H1 (cell line): ENCODE data around the gene LCE1B. TPM values are rescaled to one million over a fixed set of nuclear protein-coding genes. Genes with fewer than 3 reads are reported as not detected.

Experiments
- CTCF ChIA-PET: fragments of 300-600 bp; sonication (Branson Sonifier 250); formaldehyde crosslinking; loops from one replicate; lab custom pipeline; 2021; ENCODE audit not compliant: partially characterized antibody; lab: Charles Lee
- POLR2A ChIA-PET: fragments of 300-600 bp; sonication (Branson Sonifier 250); formaldehyde crosslinking; loops from one replicate; lab custom pipeline; 2021; ENCODE audit warnings: inconsistent platforms; ENCODE audit not compliant: partially characterized antibody; lab: Charles Lee
- DNase-seq, 2 experiments: peaks; one replicate each; pipeline versions ENCODE4 v3.0.0 to v3.0.0-alpha.2; 2010 to 2022; ENCODE audit warnings: low spot score in 2 of 2, low read depth in 1 of 2, mixed read lengths in 1 of 2
- FAIRE-seq: peaks from 2 replicates; lab custom pipeline; 2011; peaks lifted over from hg19 to GRCh38; lab: Jason Lieb, UNC
- H2AFZ ChIP-seq: 2 replicates; pipeline ENCODE4 v1.8.1; 2012; ENCODE audit warnings: low read length, inconsistent platforms
- H2AK5ac ChIP-seq: 2 replicates; pipeline ENCODE4 v1.6.1; 2013; ENCODE audit warnings: low read depth, low read length
- H2BK120ac ChIP-seq: replicated peaks from 2 replicates; pipeline ENCODE3; 2013; ENCODE audit warnings: low read depth, low read length, inconsistent platforms
- H2BK12ac ChIP-seq: 2 replicates; pipeline ENCODE4 v1.6.1; 2013; ENCODE audit warnings: low read depth, low read length
- H2BK15ac ChIP-seq: 2 replicates; pipeline ENCODE4 v1.6.1; 2013; ENCODE audit warnings: low read length
- H2BK20ac ChIP-seq: 2 replicates; pipeline ENCODE4 v1.6.1; 2013; ENCODE audit warnings: low read length
- H2BK5ac ChIP-seq: 2 replicates; pipeline ENCODE4 v1.6.1; 2013; ENCODE audit warnings: low read depth, low read length
- H3K14ac ChIP-seq: 2 replicates; pipeline ENCODE4 v1.6.1; 2013; ENCODE audit warnings: inconsistent platforms; ENCODE audit not compliant: insufficient read length
- H3K18ac ChIP-seq: 2 replicates; pipeline ENCODE4 v1.6.1; 2013; ENCODE audit warnings: low read length; ENCODE audit errors: extremely low read depth
- H3K23ac ChIP-seq: 2 replicates; pipeline ENCODE4 v1.6.1; 2013; ENCODE audit warnings: inconsistent platforms; ENCODE audit not compliant: insufficient read length
- H3K23me2 ChIP-seq: 2 replicates; pipeline ENCODE4 v1.6.1; 2013; ENCODE audit warnings: low read depth, low read length
- H3K27ac ChIP-seq: 2 replicates; pipeline ENCODE4 v1.6.1; 2011; ENCODE audit warnings: low read depth, low read length, inconsistent platforms
- H3K27me3 ChIP-seq, 4 experiments: replicated peaks in 1 of 4; 1 replicate in 1 of 4; 2 replicates in 3 of 4; pipeline versions ENCODE4 v1.6.1 to v1.8.1; 2011 to 2013; ENCODE audit warnings: low read length in 3 of 4, mild to moderate bottlenecking in 3 of 4, inconsistent platforms in 2 of 4, mixed read lengths in 2 of 4, moderate library complexity in 1 of 4; ENCODE audit not compliant: control insufficient read depth in 3 of 4, insufficient read depth in 3 of 4; ENCODE audit errors: extremely low read depth in 1 of 4
- H3K36me3 ChIP-seq, 4 experiments: 2 replicates each; pipeline versions ENCODE4 v1.6.1 to v1.8.1; 2011 to 2013; ENCODE audit warnings: mild to moderate bottlenecking in 4 of 4, low read length in 3 of 4, moderate library complexity in 2 of 4, control low read depth in 1 of 4, inconsistent platforms in 1 of 4; ENCODE audit not compliant: insufficient read depth in 4 of 4, control insufficient read depth in 2 of 4
- H3K4ac ChIP-seq: replicated peaks from 2 replicates; pipeline ENCODE3; 2013; ENCODE audit warnings: low read length, low read depth, mixed read lengths, inconsistent platforms; ENCODE audit not compliant: insufficient read length
- H3K4me1 ChIP-seq, 4 experiments: replicated peaks in 1 of 4; 1 replicate in 1 of 4; 2 replicates in 3 of 4; pipeline versions ENCODE4 v1.6.1 to v1.8.1; 2011 to 2013; ENCODE audit warnings: low read length in 3 of 4, inconsistent platforms in 2 of 4, mixed read lengths in 1 of 4; ENCODE audit not compliant: insufficient read depth in 4 of 4, control insufficient read depth in 3 of 4
- H3K4me2 ChIP-seq, 2 experiments: 2 replicates each; pipeline versions ENCODE4 v1.6.1 to v1.8.1; 2011 to 2013; ENCODE audit warnings: low read depth in 2 of 2, low read length in 2 of 2, control low read depth in 1 of 2, inconsistent platforms in 1 of 2, mild to moderate bottlenecking in 1 of 2; ENCODE audit not compliant: insufficient read depth in 1 of 2
- H3K4me3 ChIP-seq, 4 experiments: fragments of 200-600, 300-600 bp in 1 of 4; sonication (generic), shearing (Covaris generic), sonication (Bioruptor Twin) in 1 of 4; 2 replicates each; pipeline versions ENCODE4 v1.5.1 to v1.8.1; 2011 to 2016; ENCODE audit warnings: low read length in 4 of 4, low read depth in 3 of 4, control low read depth in 2 of 4, inconsistent platforms in 2 of 4, mild to moderate bottlenecking in 2 of 4, mixed read lengths in 1 of 4, moderate library complexity in 1 of 4; ENCODE audit not compliant: insufficient read depth in 2 of 4; ENCODE audit errors: extremely low read depth in 1 of 4
- H3K56ac ChIP-seq: replicated peaks from 2 replicates; pipeline ENCODE3; 2013; ENCODE audit warnings: low read depth, mild to moderate bottlenecking, mixed read lengths, low read length, inconsistent platforms; ENCODE audit not compliant: insufficient read length
- H3K79me1 ChIP-seq: 2 replicates; pipeline ENCODE4 v1.6.1; 2013; ENCODE audit warnings: low read depth, low read length, control low read depth
- H3K79me2 ChIP-seq, 2 experiments: 2 replicates each; pipeline versions ENCODE4 v1.6.1 to v1.8.1; 2012 to 2013; ENCODE audit warnings: low read length in 2 of 2, mild to moderate bottlenecking in 2 of 2, inconsistent platforms in 1 of 2; ENCODE audit not compliant: insufficient read depth in 2 of 2, control insufficient read depth in 1 of 2
- H3K9ac ChIP-seq, 4 experiments: replicated peaks in 1 of 4; 1 replicate in 1 of 4; 2 replicates in 3 of 4; pipeline versions ENCODE4 v1.6.1 to v1.8.1; 2011 to 2013; ENCODE audit warnings: low read depth in 3 of 4, low read length in 3 of 4, control low read depth in 2 of 4, mild to moderate bottlenecking in 2 of 4, moderate library complexity in 2 of 4, inconsistent platforms in 1 of 4; ENCODE audit errors: extremely low read depth in 1 of 4
- H3K9me3 ChIP-seq, 2 experiments: 2 replicates each; pipeline versions ENCODE4 v1.6.1 to v1.8.1; 2012 to 2013; ENCODE audit warnings: mild to moderate bottlenecking in 2 of 2, moderate library complexity in 2 of 2, control low read depth in 1 of 2, inconsistent platforms in 1 of 2, low read depth in 1 of 2, low read length in 1 of 2, mixed read lengths in 1 of 2; ENCODE audit not compliant: insufficient read depth in 2 of 2
- H4K20me1 ChIP-seq, 2 experiments: replicated peaks in 1 of 2; 2 replicates each; pipeline versions ENCODE3 to v1.8.1; 2011 to 2013; ENCODE audit warnings: inconsistent platforms in 2 of 2, low read length in 2 of 2, mild to moderate bottlenecking in 1 of 2; ENCODE audit not compliant: insufficient read depth in 2 of 2, control insufficient read depth in 1 of 2
- H4K5ac ChIP-seq: 2 replicates; pipeline ENCODE4 v1.6.1; 2013; ENCODE audit warnings: low read length, low read depth, mixed read lengths, inconsistent platforms; ENCODE audit not compliant: insufficient read length
- H4K8ac ChIP-seq: 2 replicates; pipeline ENCODE4 v1.8.0; 2013; ENCODE audit warnings: mild to moderate bottlenecking, moderate library complexity, low read length, inconsistent platforms; ENCODE audit not compliant: insufficient read depth; ENCODE audit errors: extremely low read depth
- H4K91ac ChIP-seq: replicated peaks from 2 replicates; pipeline ENCODE3; 2013; ENCODE audit warnings: low read length, mixed read lengths, inconsistent platforms; ENCODE audit not compliant: insufficient read length
- POLR2A ChIP-seq, 2 experiments: IDR thresholded peaks; 1 replicate in 1 of 2; 2 replicates in 1 of 2; pipeline ENCODE4 v1.6.1; 2011; ENCODE audit warnings: low read depth in 2 of 2, low read length in 2 of 2, mild to moderate bottlenecking in 2 of 2; ENCODE audit errors: control extremely low read depth in 1 of 2
- TCF12 ChIP-seq: IDR thresholded peaks from 2 replicates; pipeline ENCODE4 v1.6.1; 2011; ENCODE audit warnings: low read depth, mild to moderate bottlenecking, low read length
- YY1 ChIP-seq: IDR thresholded peaks from 2 replicates; pipeline ENCODE4 v1.6.1; 2011; ENCODE audit warnings: low read depth, mild to moderate bottlenecking, low read length
- WGBS, 2 experiments: shearing (Covaris generic) in 1 of 2; methylation state at CpG; one replicate each; pipeline versions ENCODE4 v1.1.6 to v1.1.7; 2013 to 2015; ENCODE audit warnings: low lambda C conversion rate in 2 of 2, mixed read lengths in 2 of 2, inconsistent platforms in 1 of 2, low coverage in 1 of 2, missing lambda C conversion rate in 1 of 2; ENCODE audit not compliant: insufficient replicate concordance in 2 of 2, insufficient coverage in 1 of 2, insufficient read length in 1 of 2; ENCODE audit errors: extremely low coverage in 1 of 2, missing lambda C conversion rate in 1 of 2; 5-methylcytosine and 5-hydroxymethylcytosine counted together
- polyA plus RNA-seq, 7 experiments: library from polyadenylated mRNA; depleted of rRNA in 3 of 7; stranded (reverse) in 5 of 7; unstranded in 2 of 7; fragments of >200 nt in 5 of 7; fragments of 200-250 nt in 2 of 7; gene quantifications; 1 replicate in 5 of 7; 2 replicates in 1 of 7; 4 replicates in 1 of 7; pipeline versions ENCODE4 v1.2.1 to v1.2.3, GENCODE V29; 2011 to 2013; ENCODE audit warnings: missing spikeins in 2 of 7, mixed read lengths in 2 of 7
- total RNA-seq: library from RNA; stranded (reverse); fragmentation: NEBNext Ultra II Directional; extraction: Animal tissue kit (Norgen Biotek cat#: 25700); gene quantifications from 2 replicates; pipeline ENCODE4 v1.2.1, GENCODE V29; 2021

LCE1B gene
- total and polyA plus RNA-seq, 2 of the 8 experiments (the other 6 are each of a cell fraction or from before 2014, with no cell fraction given) = not detected

DNA sequence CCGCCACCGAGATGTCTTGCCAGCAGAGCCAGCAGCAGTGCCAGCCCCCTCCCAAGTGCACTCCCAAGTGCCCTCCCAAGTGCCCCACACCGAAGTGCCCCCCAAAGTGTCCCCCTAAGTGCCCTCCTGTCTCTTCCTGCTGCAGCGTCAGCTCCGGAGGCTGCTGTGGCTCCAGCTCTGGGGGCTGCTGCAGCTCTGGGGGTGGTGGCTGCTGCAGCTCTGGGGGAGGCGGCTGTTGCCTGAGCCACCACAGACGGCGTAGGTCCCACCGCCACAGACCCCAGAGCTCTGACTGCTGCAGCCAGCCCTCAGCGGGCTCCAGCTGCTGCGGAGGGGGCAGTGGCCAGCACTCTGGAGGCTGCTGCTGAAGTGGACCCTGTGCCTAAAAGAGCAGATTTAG is 35.4 kb upstream of the LCE1B start:
- no peak overlapping the region for H3K9ac ChIP-seq
- no peak for FAIRE-seq
- 82% methylated on average over 11 of the region's 11 CpGs; no CpG with 5 or more reads in 1 of the 2 experiments for WGBS, 2 experiments

More for the DNA sequence above, 35.4 kb upstream of the LCE1B start:
- H3K4me1 ChIP-seq = no peaks in the 10 kb centered on the region
- H3K23ac ChIP-seq = no peak overlapping the region
- H4K91ac ChIP-seq = no peak overlapping the region
- no peak overlapping the region for H2BK5ac ChIP-seq
- H3K9me3 ChIP-seq = peaks cover 56 to 67% of the 10 kb centered on the region in 2 experiments
- no peak overlapping the region for H2AFZ ChIP-seq
- H3K27ac ChIP-seq = no peak overlapping the region
- no peak overlapping the region for H3K18ac ChIP-seq
- H3K4me2 ChIP-seq = no peak overlapping the region
- H3K14ac ChIP-seq = no peak overlapping the region
- H3K4ac ChIP-seq = no peak overlapping the region
- no peaks in the 10 kb centered on the region for H3K23me2 ChIP-seq
- H2AK5ac ChIP-seq = no peak overlapping the region
- no peaks in the 10 kb centered on the region for H3K36me3 ChIP-seq
- CTCF ChIA-PET = no interaction called here
- no peaks in the 10 kb centered on the region for H3K79me1 ChIP-seq
- POLR2A ChIA-PET = no interaction called here
- H2BK20ac ChIP-seq = no peak overlapping the region
- TF ChIP-seq TCF12 (no peak), POLR2A (IDR thresholded peaks at IDR 0.05; ENCODE audit: control extremely low read depth in 1 of 2, low read depth in 2 of 2, low read length in 2 of 2) (no peak), YY1 (no peak)
- H3K79me2 ChIP-seq = no peaks in the 10 kb centered on the region
- no peaks in the 10 kb centered on the region for H4K20me1 ChIP-seq
- H2BK120ac ChIP-seq = no peak overlapping the region
- H3K56ac ChIP-seq = no peak overlapping the region
- H2BK15ac ChIP-seq = no peak overlapping the region
- H3K27me3 ChIP-seq = peaks cover 0 to under 1% (median 0%) of the 10 kb centered on the region in 4 experiments; a peak in 1 of 7 replicates
- no peak overlapping the region for H2BK12ac ChIP-seq
- H4K5ac ChIP-seq = no peak overlapping the region
- no peak for DNase-seq
- H3K4me3 ChIP-seq = no peak overlapping the region
- H4K8ac ChIP-seq = no peak overlapping the region
